Kidney (tissue), 14 donors: ENCODE results near the gene ALPI. TPM values are rescaled to one million over a fixed set of nuclear protein-coding genes. Genes with fewer than 3 reads are reported as not detected.

Experiments used
- DNase-seq, 5 donors: peaks; one replicate each; pipeline ENCODE4 v3.0.0-alpha.2; 2013 to 2020
- FAIRE-seq: peaks from 2 replicates; lab custom pipeline; 2012; peaks lifted over from hg19 to GRCh38; lab: Jason Lieb, UNC
- H3K27ac ChIP-seq, 2 donors: one replicate each; pipeline ENCODE4 v1.7.0; 2013; ENCODE audit warnings: low read depth in 2 of 2, low read length in 2 of 2, inconsistent platforms in 1 of 2
- H3K27me3 ChIP-seq: one replicate; pipeline ENCODE4 v1.7.1; 2013; ENCODE audit warnings: low read length, inconsistent platforms; ENCODE audit not compliant: control insufficient read depth, insufficient read depth
- H3K36me3 ChIP-seq, 3 donors: one replicate each; pipeline versions ENCODE4 v1.7.0 to v1.7.1; 2013; ENCODE audit warnings: low read length in 3 of 3, control low read depth in 1 of 3, inconsistent platforms in 1 of 3; ENCODE audit not compliant: insufficient read depth in 3 of 3, control insufficient read depth in 2 of 3
- H3K4me1 ChIP-seq, 3 donors: one replicate each; pipeline versions ENCODE4 v1.7.0 to v1.7.1; 2013; ENCODE audit warnings: low read length in 3 of 3, inconsistent platforms in 1 of 3, low read depth in 1 of 3; ENCODE audit not compliant: control insufficient read depth in 2 of 3, insufficient read depth in 2 of 3
- H3K4me3 ChIP-seq, 3 donors: one replicate each; pipeline versions ENCODE4 v1.7.0 to v1.8.1; 2013; ENCODE audit warnings: low read length in 3 of 3, control low read depth in 1 of 3, inconsistent platforms in 1 of 3
- H3K9ac ChIP-seq, 3 donors: one replicate each; pipeline versions ENCODE4 v1.7.0 to v1.7.1; 2013; ENCODE audit warnings: low read length in 3 of 3, control low read depth in 1 of 3, inconsistent platforms in 1 of 3
- H3K9me3 ChIP-seq, 3 donors: one replicate each; pipeline versions ENCODE4 v1.7.0 to v1.7.1; 2013; ENCODE audit warnings: low read length in 3 of 3, control low read depth in 1 of 3, inconsistent platforms in 1 of 3; ENCODE audit not compliant: control insufficient read depth in 2 of 3, insufficient read depth in 1 of 3
- CTCF ChIP-seq: IDR thresholded peaks from 3 replicates; pipeline ENCODE4 v1.5.1; 2012; ENCODE audit warnings: mild to moderate bottlenecking, moderate library complexity, borderline replicate concordance; ENCODE audit not compliant: insufficient read depth; ENCODE audit errors: extremely low read depth
- intact Hi-C: fragments of 100-400 bp; cut with DNase I; formaldehyde crosslinking; loops from one replicate; pipeline ENCODE4 v1.11.1; 2022
- polyA plus RNA-seq: library from polyadenylated mRNA; stranded (reverse); fragments of 350-450 nt; fragmentation: Illumina TruSeq; extraction: RNeasy Lipid Tissue Mini Kit (QIAGEN cat#74804); gene quantifications from one replicate; pipeline ENCODE4 v1.2.3, GENCODE V29; 2014; ENCODE audit warnings: low read depth, low replicate concordance; ENCODE audit not compliant: insufficient read depth
- total RNA-seq: library from RNA; stranded (reverse); fragmentation: NEBNext Ultra II Directional; extraction: Animal tissue kit (Norgen Biotek cat#: 25700); gene quantifications from one replicate; pipeline ENCODE4 v1.2.1, GENCODE V29; 2021
- donor health status: control.
- donor health status: control.
- donor health status: control.
- donor health status: control.
- donor health status: control.
- donor health status: DM: yes; HTN: yes; CAD: no.
- donor health status: Normal renal cell carcinoma (clear cell type).

The ALPI gene
- total and polyA plus RNA-seq, 2 donors from 2014 or later: 0.09 to 0.49 TPM

DNA sequence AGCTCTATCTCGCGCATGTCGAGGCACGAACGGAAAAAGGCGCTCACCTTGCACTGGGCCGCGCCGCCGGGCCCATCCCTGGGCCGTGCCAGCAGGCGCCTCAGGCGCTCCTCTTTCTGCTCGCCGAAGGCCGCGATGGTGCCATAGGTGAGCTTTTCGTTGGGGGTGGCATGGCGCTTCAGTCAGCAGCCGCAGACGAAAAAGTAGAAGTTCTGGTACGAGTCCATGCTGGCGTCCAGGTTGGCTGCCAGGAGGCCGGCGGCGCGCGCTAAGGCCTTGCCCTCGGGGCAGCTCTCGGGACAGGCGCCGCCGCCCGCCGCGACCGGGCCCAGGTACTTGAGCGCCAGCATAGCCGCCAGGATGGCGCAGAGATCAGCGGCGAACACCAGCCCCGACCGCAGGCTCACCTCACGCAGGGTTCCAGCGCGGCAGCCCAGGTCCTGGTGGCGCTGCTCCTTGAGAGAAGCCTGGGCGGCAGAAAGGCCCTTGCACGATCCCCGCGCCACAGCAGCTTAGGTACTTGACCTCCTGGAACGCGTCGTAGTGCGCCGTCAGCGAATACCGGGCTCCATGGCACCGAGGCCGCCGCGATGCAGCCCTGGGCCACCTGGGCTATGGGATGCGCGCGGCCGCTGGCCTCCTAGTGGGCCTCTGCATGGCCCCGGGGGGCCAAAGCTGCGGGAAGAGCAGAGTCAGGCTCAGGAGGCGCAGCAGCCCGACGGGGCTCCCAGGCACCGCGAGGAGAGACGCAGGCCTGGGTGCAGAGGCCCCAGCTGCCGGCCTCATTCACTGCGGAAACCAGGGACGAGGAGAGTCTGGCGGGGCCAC, 36.5 kb upstream of the ALPI start:
- no peak for FAIRE-seq
- H3K4me3 ChIP-seq: peak overlapping the region in 1 of 3 donors; percentile 21

GRCh38 chr2:232420073-232420454, 35.9 kb upstream of the ALPI start:
- H3K27ac ChIP-seq: no peak overlapping the region
- peaks cover 0 to 9% (median 0%) of the 10 kb centered on the region in 3 donors for H3K9me3 ChIP-seq
- no peak for TF ChIP-seq CTCF
- intact Hi-C loops: no loop called here
- FAIRE-seq (no peak), DNase-seq (peak in 1 of 5 donors; percentile 51)
- H3K9ac ChIP-seq: no peak overlapping the region
- no peak overlapping the region for H3K4me3 ChIP-seq
- H3K4me1 ChIP-seq: peaks cover 0 to 15% (median 0%) of the 10 kb centered on the region in 3 donors
- no peaks in the 10 kb centered on the region for H3K36me3 ChIP-seq
- H3K27me3 ChIP-seq: peaks cover 23% of the 10 kb centered on the region

More for the DNA sequence above, 36.5 kb upstream of the ALPI start:
- Histone ChIP-seq H3K36me3 (no peaks in the 10 kb centered on the region), H3K9ac (no peak overlapping the region), H3K4me1 (peaks cover 0 to 15% (median 0%) of the 10 kb centered on the region in 3 donors), H3K27ac (no peak overlapping the region), H3K27me3 (peaks cover 23% of the 10 kb centered on the region), H3K9me3 (peaks cover 0 to 9% (median 0%) of the 10 kb centered on the region in 3 donors)
- intact Hi-C loops: no loop called here
- TF ChIP-seq CTCF: no peak
- peak in 2 of 5 donors; percentile 33 to 46 for DNase-seq

DNA sequence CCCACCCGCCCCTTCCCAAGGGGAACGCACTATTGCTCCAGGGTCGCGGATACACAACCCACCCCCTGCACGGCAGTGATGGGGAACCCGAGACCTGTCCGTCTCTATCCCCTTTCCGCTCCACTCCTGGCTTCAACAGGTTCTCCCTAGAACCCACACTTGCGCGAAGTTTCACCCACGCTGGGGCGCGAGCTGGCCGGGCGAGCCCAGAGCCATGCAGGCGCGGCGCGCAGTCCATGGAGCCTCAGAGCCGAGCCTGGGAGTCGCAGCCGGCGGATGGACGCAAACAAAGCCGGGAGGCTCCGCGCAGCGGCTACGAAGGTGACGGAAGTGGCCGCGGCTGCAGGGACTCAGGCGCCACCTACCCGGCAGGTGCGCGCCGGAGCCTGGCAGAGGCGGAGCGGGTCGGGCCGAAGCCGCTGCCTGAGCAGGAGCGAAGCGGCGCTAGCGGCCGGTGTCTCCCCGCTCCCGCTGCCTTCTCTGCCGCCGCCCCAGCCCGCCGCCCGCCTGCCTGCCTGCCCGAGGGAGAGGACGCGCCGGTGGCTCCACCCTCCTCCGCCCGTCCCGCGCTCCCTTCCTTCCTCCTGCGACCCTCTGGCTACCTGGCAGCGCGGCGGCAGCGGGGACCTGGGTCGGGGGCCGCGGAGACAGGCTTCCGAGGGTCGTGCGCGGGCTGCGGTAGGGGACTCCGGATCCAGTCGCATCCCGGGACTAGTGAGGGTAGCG, 35.3 kb upstream of the ALPI start:
- FAIRE-seq (no peak), DNase-seq (peak in 4 of 5 donors; percentile 58 to 74 (median 70))
- H3K9ac ChIP-seq: no peak overlapping the region
- no peaks in the 10 kb centered on the region for H3K36me3 ChIP-seq
- peaks cover 23% of the 10 kb centered on the region for H3K27me3 ChIP-seq
- peaks cover 0 to 9% (median 0%) of the 10 kb centered on the region in 3 donors for H3K9me3 ChIP-seq
- H3K4me3 ChIP-seq: no peak overlapping the region
- no peak overlapping the region for H3K27ac ChIP-seq
- no peak for TF ChIP-seq CTCF
- intact Hi-C loops: no loop called here
- peaks cover 0 to 15% (median 0%) of the 10 kb centered on the region in 3 donors for H3K4me1 ChIP-seq
